Midbrain (tissue), 1 donor: ENCODE data around the gene OSER1.

Experiments used
- DNase-seq: peaks from one replicate; lab custom pipeline; 2025; lab: John Stamatoyannopoulos, UW

Gene OSER1

GRCh38 chr20:44174996-44175765 lies 35.4 kb downstream of the OSER1 start:
- no peak for DNase-seq

GRCh38 chr20:44173846-44174245 lies 36.7 kb downstream of the OSER1 start:
- DNase-seq: no peak

GRCh38 chr20:44173116-44173515 lies 37.5 kb downstream of the OSER1 start:
- no peak for DNase-seq

GRCh38 chr20:44172572-44172950 lies 38.0 kb downstream of the OSER1 start:
- no peak for DNase-seq

GRCh38 chr20:44171775-44172571 lies 38.6 kb downstream of the OSER1 start:
- DNase-seq: no peak

GRCh38 chr20:44170816-44171410 lies 39.7 kb downstream of the OSER1 start:
- DNase-seq: no peak

GRCh38 chr20:44167736-44168135 lies 42.8 kb downstream of the OSER1 start:
- DNase-seq: no peak

GRCh38 chr20:44166477-44166876 lies 44.1 kb downstream of the OSER1 start:
- DNase-seq: no peak

GRCh38 chr20:44166008-44166407 lies 44.6 kb downstream of the OSER1 start:
- DNase-seq: no peak

GRCh38 chr20:44160133-44160532 lies 50.4 kb downstream of the OSER1 start:
- DNase-seq: no peak

GRCh38 chr20:44159711-44160110 lies 50.9 kb downstream of the OSER1 start:
- no peak for DNase-seq

- DNase-seq: no peak
These were observed 51.4 kb downstream of the OSER1 start for GRCh38 chr20:44159125-44159524.

GRCh38 chr20:44157061-44157460 lies 53.5 kb downstream of the OSER1 start:
- DNase-seq: no peak

- DNase-seq: no peak
These were observed 56.0 kb downstream of the OSER1 start for GRCh38 chr20:44154521-44155001.

GRCh38 chr20:44153636-44154043 lies 56.9 kb downstream of the OSER1 start:
- no peak for DNase-seq

GRCh38 chr20:44151621-44152416 lies 58.8 kb downstream of the OSER1 start:
- no peak for DNase-seq

- no peak for DNase-seq
These were observed 64.3 kb downstream of the OSER1 start for GRCh38 chr20:44146272-44146671.
